Measurements from ENCODE around the gene RNU7-1. TPM values are rescaled to one million over a fixed set of nuclear protein-coding genes. Genes with fewer than 3 reads are reported as not detected.

RNU7-1 gene
- polyA plus RNA-seq, 1 donor = not detected

- no peak for DNase-seq
These were observed 9.3 kb downstream of the RNU7-1 start for GRCh38 chr12:6952863-6953441.

DNA sequence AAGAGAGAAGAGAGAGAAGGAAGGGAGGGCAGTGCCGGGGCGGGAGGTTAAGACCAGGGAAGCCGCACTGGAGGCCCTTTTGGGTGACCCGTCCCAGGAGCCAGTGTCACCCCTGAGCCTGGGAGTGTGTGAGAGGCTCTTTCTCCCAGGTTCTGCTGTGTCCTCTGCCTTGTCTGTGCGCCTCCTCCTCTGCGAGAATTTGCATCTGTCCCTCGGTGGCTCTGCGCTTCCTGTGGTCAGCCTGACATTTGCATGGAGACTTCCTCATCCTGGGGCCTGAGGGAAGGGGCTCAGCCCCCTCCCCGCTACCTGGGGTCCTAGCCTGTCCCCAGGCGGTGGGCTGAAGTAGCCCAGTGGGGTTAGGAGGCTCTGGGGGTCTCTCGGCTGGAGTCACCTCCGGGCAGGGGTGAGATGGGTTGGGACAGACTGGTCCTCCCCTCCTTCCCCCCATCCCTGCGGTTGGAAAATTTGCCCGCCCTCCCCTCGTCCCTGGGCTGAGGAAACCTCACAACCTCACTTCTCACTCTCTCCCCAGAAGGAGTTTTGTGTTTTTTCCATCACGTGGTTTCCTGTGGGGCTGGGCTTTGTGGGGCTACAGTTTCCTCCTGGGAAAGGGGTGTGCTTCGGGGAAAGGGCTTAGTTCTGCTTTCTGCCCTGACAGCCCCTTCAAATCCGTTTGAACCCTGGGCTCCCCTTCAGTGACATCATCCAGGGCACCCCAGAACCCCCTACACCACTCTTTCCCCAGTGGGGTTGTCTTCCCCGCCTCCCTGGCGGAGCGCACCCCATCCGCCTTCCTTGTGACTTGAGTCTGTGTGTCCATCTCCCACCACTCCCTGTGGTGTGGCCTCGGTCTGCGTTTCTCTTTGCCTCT, 10.1 kb downstream of the RNU7-1 start:
- no peak for DNase-seq

DNA sequence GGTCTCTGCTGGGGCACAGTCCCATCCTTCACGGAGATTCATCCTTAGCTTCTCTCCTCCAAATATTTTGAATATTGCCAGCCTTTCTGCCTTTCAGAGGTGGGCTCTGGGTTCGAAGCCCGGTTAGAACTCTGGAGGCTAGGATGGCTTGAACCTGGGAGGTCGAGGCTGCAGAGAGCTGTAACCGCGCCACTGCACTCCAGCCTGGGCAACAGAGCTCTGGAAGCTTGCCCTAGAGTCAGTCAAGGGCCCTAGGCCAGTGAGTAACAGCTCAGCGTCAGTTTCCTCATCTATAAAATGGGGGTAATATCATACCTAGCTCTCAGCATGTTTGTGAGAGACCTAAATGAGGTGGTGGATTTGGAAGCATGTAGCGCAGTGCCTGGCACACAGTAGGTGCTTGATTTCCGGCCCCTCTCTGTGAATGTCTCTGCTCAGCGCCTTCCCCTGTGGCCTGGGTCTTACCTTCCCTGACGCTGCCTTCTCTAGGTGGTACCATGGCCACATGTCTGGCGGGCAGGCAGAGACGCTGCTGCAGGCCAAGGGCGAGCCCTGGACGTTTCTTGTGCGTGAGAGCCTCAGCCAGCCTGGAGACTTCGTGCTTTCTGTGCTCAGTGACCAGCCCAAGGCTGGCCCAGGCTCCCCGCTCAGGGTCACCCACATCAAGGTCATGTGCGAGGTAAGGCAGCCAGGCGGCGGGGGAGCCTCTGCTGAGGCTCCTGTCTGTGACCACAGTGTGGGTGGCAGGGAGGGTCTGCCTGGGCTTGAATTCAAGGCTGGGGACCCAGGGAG, 10.9 kb downstream of the RNU7-1 start:
- DNase-seq = no peak

GRCh38 chr12:6955108-6956020, 11.7 kb downstream of the RNU7-1 start:
- DNase-seq = no peak

DNA sequence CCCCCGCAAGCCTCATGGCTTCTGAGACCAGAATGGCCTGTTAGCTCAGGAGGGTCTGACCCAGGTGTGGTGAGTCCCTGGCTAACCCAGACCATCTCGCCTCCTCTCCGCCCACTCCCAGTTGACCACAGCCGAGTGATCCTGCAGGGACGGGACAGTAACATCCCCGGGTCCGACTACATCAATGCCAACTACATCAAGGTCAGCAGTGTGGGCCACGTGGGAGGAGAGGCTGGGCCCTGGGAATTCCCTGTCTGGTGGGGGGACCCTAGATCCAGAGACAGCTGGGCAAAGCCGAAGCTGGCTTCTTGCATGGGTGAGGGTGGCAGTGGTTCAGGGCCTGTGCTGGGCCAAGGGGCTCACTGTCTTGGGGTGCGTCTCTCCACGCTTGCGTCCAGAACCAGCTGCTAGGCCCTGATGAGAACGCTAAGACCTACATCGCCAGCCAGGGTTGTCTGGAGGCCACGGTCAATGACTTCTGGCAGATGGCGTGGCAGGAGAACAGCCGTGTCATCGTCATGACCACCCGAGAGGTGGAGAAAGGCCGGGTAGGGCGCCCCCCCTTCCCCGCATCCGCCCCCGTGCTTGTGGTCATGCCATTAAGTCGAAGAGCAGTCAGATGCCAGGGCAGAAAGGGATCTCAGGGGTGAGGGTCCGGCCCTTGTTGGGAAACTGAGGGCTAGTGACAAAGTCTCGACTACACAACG, 12.6 kb downstream of the RNU7-1 start:
- DNase-seq = no peak

GRCh38 chr12:6957151-6957701, 13.6 kb downstream of the RNU7-1 start:
- no peak for DNase-seq

DNA sequence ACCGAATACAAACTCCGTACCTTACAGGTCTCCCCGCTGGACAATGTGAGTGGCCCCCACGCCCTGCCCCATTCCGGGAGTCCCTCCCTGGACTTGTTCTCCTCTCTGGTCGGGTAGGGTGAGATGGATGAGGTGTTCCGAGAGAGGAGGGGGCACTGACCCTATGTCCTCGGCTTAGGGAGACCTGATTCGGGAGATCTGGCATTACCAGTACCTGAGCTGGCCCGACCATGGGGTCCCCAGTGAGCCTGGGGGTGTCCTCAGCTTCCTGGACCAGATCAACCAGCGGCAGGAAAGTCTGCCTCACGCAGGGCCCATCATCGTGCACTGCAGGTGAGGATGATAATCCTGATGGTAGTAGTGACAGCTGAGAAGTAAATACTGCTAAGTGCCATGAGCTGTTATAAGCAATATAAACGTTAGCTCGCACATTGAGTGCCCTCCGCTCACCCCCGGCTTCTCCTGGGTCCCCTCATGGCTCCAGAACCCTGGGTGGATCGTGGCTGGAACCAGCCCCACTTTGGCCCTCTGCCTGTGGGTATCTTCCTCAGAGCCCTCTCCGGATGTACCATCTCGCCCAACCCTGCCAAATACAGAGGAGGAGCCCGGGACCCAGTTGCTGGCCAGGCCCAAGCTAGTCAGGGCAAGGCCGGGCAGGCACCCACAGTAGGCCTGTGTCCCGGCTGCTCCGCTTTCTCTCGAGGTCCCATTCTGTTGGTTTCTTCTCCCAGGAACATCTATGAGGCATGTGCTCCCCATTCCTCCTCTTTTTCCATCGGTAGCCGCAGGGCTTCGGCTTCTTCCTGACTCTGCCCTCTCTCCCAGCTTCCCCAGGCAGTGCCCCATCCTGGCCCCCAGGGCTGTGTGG, 14.4 kb downstream of the RNU7-1 start:
- DNase-seq = no peak

DNA sequence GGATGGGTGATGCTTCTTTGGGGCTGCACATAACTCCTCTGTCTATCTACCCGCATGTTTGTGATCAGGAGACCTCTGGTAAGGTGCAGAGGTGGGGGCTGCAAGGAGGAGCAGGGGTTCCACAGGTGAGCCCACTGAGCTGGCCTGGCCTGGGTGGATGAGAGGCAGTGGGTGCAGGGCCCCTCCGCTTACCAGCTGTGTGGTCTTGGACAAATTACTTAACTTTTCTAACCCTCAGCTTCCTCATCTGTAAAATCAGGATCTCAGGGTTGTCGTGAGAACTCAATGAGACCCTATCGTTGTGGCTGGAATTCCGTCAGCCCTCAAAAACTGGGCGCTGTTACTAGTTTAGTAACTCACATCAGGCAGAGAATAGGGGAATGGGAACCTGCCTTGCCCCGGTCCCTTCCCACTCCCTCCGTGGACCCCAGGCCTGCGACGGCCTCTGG, 15.0 kb downstream of the RNU7-1 start:
- DNase-seq = no peak

DNA sequence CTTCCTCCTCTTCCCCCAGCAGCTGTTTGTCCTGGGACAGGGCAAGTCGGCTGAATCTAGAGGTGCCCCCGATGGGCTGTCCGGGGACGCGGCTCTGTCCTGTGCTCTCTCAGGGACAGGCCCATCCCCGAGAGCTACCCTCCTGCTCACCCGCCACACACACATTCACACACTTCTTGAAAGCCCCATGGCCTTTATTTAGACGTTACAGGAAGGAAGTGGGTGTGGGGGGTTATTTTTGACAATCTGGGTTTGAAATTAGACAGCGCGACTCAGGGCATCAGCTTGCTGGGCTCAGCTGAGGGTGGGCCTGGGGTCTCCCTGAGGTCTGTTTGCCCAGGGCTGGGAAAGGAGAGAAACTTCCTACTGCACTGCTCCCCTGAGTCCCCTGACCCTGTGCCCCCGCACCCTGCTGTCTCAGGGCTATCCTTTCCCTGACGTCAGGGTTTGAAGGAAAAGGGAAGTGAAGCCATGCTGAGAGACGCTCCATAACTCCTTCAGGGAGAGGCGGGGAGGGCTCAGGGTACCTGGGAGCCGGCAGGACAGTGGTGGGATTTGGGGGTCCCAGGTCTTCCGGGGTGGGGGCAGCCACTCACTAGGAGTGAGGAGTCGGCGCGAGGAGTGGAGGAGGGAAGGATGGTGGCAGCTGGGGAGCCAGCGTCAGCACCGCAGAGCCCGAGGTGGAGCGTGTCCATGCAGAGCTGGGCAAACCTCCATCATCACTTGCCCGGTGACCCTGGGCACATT, 15.6 kb downstream of the RNU7-1 start:
- DNase-seq = no peak

DNA sequence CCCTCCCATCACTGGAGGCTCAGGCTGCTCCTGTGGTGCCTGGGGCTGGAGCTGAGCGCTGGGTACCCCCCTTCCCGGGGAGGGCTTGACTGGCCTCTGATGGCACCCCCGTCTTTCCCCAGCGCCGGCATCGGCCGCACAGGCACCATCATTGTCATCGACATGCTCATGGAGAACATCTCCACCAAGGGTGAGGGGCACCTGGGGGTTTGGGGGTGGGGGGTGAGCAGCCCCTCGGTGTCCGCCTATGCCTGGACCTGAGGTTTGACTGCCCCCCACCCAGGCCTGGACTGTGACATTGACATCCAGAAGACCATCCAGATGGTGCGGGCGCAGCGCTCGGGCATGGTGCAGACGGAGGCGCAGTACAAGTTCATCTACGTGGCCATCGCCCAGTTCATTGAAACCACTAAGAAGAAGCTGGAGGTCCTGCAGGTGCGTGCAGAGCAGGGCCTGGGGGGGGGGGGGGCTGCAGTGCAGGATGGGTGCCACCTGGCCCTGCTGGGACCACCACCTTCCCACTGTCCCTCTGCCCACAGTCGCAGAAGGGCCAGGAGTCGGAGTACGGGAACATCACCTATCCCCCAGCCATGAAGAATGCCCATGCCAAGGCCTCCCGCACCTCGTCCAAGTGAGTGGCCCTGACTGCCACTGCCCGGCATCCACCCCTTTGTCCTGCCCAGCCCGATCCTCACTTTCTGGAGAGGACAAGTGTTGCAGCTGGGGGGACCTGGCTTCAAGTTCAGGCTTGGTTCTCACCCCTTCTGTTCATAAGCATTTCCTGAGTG, 16.4 kb downstream of the RNU7-1 start:
- DNase-seq = no peak

DNA sequence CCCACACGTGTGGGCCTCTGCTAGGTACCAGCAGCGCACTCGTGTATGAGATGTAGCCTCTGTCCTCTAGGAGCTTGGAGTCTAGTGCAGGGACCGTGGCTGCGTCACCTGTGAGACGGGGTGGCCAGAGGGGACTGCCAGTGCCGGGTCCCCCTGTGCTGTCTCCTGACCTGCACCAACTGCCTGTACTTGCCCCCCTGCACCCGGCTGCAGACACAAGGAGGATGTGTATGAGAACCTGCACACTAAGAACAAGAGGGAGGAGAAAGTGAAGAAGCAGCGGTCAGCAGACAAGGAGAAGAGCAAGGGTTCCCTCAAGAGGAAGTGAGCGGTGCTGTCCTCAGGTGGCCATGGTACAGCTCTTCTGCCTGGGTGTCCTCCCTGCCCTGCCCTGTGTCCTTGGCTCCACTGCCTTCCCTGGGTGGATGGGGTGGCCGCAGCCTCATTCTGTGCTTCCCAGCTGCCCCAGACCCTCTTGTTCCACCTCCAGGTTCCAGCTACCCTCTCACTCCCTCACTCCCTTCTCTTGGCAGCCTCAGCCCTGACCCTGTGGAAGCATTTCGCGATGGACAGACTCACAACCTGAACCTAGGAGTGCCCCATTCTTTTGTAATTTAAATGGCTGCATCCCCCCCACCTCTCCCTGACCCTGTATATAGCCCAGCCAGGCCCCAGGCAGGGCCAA, 17.1 kb downstream of the RNU7-1 start:
- DNase-seq = no peak

- DNase-seq = no peak
These were observed 17.7 kb downstream of the RNU7-1 start for GRCh38 chr12:6961278-6961694.

DNA sequence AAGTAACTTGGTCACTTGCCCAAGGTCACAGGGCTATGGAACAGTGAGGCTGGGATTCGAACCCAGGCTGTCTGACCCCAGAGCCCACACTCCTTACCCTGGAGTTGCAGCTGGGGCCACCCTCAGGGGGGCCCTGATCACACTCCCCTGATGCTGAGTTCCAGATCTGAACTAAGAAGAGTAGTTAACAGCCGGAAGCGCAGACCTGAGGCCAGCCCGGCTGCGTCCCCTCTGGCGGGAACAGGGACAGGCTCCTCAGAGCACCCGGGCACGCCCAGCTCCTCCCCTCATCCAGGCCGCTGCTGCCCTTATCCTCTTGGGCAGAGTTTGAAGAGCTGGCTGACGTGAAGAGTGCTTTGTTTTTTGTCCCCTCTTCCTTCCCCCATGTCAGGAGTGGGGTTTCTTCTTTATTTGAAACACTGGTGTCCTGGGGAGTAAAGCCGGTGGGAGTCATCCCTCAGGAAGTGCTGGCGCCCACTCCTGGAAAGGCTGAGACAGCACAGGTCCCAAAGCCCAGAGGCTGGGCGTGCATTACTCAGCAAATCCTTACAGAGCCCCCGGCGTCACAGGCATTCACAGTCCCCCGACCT, 18.2 kb downstream of the RNU7-1 start:
- peak; percentile 61 for DNase-seq

DNA sequence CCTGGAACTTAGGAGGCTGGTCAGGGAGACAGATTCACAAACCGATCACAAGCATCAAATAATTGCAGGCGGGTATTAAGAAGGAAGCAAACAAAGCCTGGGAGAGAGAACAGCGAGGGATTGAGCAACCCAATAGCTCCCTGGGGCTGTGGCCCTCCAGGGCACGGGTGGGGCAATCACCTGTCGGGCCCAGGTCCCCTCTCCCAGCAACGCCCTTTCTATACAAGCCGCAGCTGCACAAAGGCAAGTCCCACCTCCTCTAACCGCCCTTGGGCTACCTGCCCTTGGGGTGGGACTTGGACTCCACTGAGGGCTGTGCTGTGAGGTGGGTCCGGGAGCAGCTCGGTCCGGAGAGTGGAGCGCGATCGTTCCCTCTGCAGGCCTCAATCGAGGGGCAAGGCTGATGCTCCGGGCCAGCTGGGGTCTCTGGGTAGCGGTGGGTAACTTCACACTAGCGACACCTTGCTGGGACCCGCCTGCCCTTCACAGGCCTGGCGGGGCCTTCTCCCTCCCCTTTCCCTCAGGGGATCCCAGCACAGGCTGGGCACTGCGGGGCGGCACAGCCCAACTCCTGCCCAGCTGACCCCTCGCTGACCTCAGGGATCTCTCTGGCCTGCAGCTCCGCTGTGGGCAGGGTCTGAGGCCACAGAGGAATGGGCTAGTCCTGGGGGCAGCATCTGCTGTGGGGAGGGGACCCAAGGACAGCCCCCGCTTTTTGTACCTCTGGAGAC, 18.8 kb downstream of the RNU7-1 start:
- DNase-seq = no peak

- DNase-seq = no peak
These were observed 19.6 kb downstream of the RNU7-1 start for GRCh38 chr12:6963016-6963731.

All from left kidney (tissue), 2 donors.